ENCODE data around the gene SPATA13. TPM values are rescaled to one million over a fixed set of nuclear protein-coding genes. Genes with fewer than 3 reads are reported as not detected.

Gene SPATA13
- total RNA-seq, 1 experiment from 2014 or later = 14.1 TPM

DNA sequence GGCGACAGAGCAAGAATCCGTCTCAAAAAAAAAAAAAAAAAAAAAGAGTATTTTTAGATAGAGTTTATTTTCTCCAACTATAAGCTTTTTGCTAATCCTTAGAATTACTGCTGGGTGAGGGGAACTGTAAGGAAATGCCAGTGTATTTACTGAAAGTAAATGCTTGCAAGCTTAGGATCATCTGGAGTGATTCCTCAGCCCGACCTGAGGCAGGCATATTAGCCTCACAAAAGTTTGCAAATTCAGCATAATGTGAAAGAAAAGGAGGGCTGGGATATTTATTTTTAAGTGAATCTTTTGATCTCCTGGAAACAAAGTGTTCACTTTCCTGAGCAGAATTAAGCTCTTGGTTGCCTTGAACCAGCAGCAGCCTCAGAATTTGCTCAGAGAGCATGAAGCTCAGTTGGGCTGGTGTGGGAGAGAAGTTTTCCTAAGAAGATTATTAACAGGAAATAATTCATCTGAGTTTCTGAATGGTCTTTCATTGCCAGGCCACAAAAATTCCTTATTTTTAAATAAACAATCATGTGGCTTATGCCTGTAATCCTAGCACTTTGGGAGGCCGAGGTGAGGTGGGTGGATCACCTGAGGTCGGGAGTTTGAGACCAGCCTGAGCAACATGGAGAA is 24.7 kb upstream of the SPATA13 start:
- peaks cover 3 to 11% (median 8%) of the 10 kb centered on the region in 3 experiments for H3K36me3 Mint-ChIP-seq (ENCODE audit: insufficient read depth in 1 of 3, low read depth in 3 of 3)
- Histone ChIP-seq H3K4me2 (ENCODE audit: insufficient read depth, insufficient read length, low read length) (no peak overlapping the region), H3K27me3 (ENCODE audit: insufficient read depth, low read length) (no peaks in the 10 kb centered on the region)

More for the DNA sequence above, 24.7 kb upstream of the SPATA13 start:
- Histone ChIP-seq H3K56ac (ENCODE audit: insufficient read length, low read depth, low read length) (no peak overlapping the region), H2BK5ac (ENCODE audit: insufficient read length, low read length) (no peak overlapping the region), H3K23ac (ENCODE audit: insufficient read length, low read depth, low read length) (no peak overlapping the region), H2BK120ac (ENCODE audit: low read depth, low read length, poor library complexity, severe bottlenecking) (no peak overlapping the region), H4K8ac (replicated peaks; ENCODE audit: insufficient read length, low read depth, low read length) (no peak overlapping the region), H2BK12ac (ENCODE audit: insufficient read length, low read depth, low read length) (no peak overlapping the region), H3K14ac (ENCODE audit: insufficient read depth, low read length) (no peak overlapping the region), H4K91ac (ENCODE audit: insufficient read length, low read depth, low read length) (no peak overlapping the region), H3K79me1 (ENCODE audit: insufficient read depth, low read depth, low read length, poor library complexity, severe bottlenecking) (no peaks in the 10 kb centered on the region), H4K20me1 (ENCODE audit: control insufficient read depth, insufficient read depth, insufficient read length) (no peaks in the 10 kb centered on the region), H3K23me2 (ENCODE audit: insufficient read length, low read depth, low read length, poor library complexity, severe bottlenecking) (no peaks in the 10 kb centered on the region), H2AK5ac (ENCODE audit: insufficient read length, low read length) (no peak overlapping the region), H2BK15ac (ENCODE audit: low read depth, low read length) (no peak overlapping the region), H2BK20ac (ENCODE audit: low read depth, low read length, poor library complexity, severe bottlenecking) (no peak overlapping the region), H3K9ac (ENCODE audit: extremely low read depth, insufficient read length, low read length) (no peak overlapping the region), H4K5ac (ENCODE audit: insufficient read length, low read depth, low read length) (no peak overlapping the region), H3K4ac (ENCODE audit: low read depth, low read length) (no peak overlapping the region), H3K18ac (ENCODE audit: insufficient read length, low read depth, low read length) (no peak overlapping the region), H3K79me2 (ENCODE audit: insufficient read depth, low read length) (no peaks in the 10 kb centered on the region), H3K27ac (ENCODE audit: insufficient read length, low read depth, low read length) (no peak overlapping the region), H3T11ph (ENCODE audit: low read length) (no peak overlapping the region), H3K9me3 (ENCODE audit: control insufficient read depth, low read depth, low read length) (peaks cover 9% of the 10 kb centered on the region), H3K4me1 (ENCODE audit: insufficient read depth, low read length) (no peaks in the 10 kb centered on the region), H2AFZ (ENCODE audit: low read length) (no peak overlapping the region)
- Mint-ChIP-seq H3K9me3 (peaks cover 9 to 11% of the 10 kb centered on the region in 2 experiments), H3K27ac (no peak overlapping the region), H3K4me3 (no peak overlapping the region), H3K27me3 (ENCODE audit: low read depth) (peaks cover 3% of the 10 kb centered on the region), H3K4me1 (peaks cover 17% of the 10 kb centered on the region in 2 experiments)
- WGBS (ENCODE audit: extremely low coverage, insufficient read length, low lambda C conversion rate) = no CpG with 5 or more reads among the region's 5 CpGs
- no peak for TF ChIP-seq CTCF (conservative IDR thresholded peaks at IDR 0.05)
- no peak for DNase-seq

Data from H9 (cell line).